HEK293T (cell line): Measurements from ENCODE around the gene MAGEB17.
"Not testable (repeated sequence)": the region's sequence is repeated elsewhere in the genome, so short reads cannot be mapped to it uniquely, and the experiment has no call there.

Source experiments
- CTBP1 ChIP-seq: fragments of 450-650 bp; IDR thresholded peaks from 2 replicates; pipeline ENCODE4 v1.6.1; 2016; ENCODE audit warnings: borderline replicate concordance
- FOXK2 ChIP-seq: fragments of 450-650 bp; IDR thresholded peaks from 2 replicates; pipeline ENCODE4 v1.6.1; 2016; ENCODE audit warnings: mild to moderate bottlenecking
- NFRKB ChIP-seq: fragments of 450-650 bp; IDR thresholded peaks from 2 replicates; pipeline ENCODE4 v1.6.1; 2016; ENCODE audit warnings: mild to moderate bottlenecking, moderate library complexity
- SUZ12 ChIP-seq: fragments of 450-650 bp; IDR thresholded peaks from 2 replicates; pipeline ENCODE4 v1.6.1; 2016; ENCODE audit warnings: mild to moderate bottlenecking

DNA sequence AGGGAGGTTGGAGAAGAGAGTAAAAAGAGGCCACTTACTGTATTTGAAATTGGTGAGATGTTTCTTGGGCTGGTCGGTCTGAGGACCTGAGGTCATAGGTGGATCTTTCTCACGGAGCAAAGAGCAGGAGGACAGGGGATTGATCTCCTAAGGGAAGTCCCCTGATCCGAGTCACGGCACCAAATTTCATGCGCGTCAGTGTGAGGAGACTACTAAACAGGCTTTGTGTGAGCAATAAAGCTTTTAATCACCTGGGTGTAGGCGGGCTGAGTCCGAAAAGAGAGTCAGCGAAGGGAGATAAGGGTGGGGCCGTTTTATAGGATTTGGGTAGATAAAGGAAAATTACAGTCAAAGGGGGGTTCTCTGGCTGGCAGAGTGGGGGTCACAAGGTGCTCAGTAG, 16.6 kb downstream of the MAGEB17 start:
- not testable (repeated sequence) for TF ChIP-seq CTBP1, SUZ12, FOXK2, NFRKB
